Activated CD4-positive, CD25-positive, alpha-beta regulatory T cell treated with anti-CD3 and anti-CD28 coated beads, Interleukin-2, amount 50 U/mL, for 72 hours (primary cell): Measurements from ENCODE around the gene CBLB.

Experiments
- DNase-seq: peaks from one replicate; pipeline ENCODE4 v3.0.0; 2021

CBLB gene

DNA sequence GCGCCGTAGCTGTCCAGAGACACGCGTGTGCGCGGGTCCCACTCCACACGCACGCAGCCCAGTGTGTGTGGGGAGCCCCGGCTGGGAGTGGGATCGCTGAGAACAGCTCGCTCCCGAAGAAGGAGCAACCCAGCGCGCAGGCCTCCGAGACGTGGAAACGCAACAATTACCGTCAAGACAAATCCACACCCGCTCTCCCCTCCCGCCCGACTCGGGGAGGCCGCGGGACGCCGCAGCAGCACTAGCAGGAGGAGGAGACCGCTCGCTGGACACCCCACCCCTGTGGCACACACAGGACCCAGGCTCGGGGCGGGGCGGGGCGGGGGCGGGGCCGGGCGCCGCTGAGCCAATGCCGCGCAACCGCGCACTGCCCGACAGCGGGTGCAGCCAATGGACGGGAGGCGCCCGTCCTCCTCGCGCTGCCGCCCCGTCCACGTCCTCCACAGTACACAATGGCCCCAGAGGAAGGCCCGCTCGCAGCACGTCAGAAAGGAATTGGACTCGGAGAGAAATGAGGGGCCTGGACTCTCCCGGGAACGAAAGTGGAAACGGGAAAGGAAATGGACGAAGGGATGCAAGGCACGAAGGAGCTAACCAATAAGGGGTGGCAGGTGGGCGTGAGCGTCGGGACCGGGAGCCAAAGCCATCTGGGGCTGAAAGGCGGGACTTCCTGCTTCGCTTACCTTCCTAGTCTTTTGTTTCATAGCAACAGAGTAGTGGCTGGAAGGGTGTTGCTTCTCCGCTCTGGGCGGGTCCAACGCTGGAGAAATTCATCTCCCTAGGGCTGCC, at the start of gene CBLB:
TSS of gene CBLB (minus strand) at position 271 of the 789 bp plus-strand sequence. CDS start 1,435 bp downstream, outside the sequence.
- DNase-seq, result peak; percentile 84

DNA sequence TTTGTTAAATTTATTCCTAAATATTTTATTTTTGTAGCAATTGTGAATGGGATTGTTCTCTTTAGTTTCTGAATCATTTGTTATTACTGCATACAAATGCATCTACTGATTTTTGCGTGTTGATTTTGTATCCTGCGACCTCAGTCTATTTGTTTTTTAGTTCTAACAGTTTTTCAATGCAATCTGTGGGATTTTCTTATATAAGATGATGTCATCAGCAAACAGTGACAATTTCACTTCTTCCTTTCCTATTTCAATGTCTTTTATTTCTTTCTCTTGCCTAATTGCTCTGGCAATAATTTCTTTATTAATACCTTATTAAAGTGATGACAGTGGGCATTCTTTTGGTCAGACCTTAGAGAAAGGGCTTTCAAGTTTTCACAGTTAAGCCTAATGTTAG, 48.0 kb upstream of the CBLB start:
- no peak for DNase-seq

DNA sequence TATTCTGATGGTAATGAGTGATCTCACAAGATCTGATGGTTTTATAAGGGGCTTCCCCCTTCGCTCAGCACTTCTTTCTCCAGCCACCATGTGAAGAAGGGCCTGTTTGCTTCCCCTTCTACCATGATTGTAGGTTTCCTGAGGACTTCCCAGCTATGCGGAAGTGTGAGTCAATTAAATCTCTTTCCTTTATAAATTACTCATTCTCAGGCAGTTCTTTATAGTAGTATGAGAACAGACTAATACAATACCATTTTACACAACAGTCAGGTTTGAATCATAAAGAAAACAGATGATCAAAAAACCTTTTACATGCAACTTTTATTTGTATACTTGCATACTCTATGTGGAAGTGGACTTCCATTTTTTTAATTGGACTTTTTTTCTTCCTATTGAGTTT, 46.7 kb upstream of the CBLB start:
- DNase-seq, result no peak

DNA sequence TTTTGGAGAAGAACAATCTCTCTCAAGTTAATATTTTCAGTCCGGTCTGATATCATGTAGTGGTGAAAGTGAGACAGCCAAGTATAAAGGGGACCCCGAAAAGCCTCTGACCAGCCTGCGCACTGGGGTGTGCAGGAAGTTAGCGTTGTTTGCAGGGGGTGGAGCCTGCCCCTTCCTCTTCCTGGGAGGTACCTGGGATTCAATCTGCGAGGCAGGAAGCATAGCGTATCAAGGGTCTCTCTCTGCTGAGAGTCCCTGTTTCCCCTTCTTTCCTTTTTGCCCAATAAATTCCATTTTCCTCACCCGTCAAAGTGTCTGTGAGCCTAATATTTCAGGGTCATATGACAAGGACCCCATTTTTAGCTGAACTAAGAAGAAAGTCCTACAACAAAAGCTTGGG, 44.8 kb upstream of the CBLB start:
- DNase-seq, result no peak

DNA sequence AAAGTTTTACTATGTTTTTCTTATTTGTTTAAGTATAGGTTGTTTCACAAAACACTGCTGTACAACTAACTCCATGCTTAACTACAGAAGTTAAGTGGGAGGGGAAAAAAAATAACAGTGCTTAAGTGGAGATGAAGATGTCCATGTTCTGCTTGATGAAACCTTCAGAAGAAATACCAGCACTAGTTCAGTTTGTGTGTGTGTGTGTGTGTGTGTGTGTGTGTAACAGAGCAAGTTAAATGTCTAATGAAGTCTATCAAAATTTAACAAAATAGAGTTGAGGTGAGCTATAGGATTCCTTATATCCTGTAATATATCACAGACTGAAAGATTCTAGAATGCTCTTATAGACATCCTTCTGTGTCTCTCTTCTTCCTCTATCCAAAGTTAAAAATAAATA, 44.1 kb upstream of the CBLB start:
- no peak for DNase-seq

DNA sequence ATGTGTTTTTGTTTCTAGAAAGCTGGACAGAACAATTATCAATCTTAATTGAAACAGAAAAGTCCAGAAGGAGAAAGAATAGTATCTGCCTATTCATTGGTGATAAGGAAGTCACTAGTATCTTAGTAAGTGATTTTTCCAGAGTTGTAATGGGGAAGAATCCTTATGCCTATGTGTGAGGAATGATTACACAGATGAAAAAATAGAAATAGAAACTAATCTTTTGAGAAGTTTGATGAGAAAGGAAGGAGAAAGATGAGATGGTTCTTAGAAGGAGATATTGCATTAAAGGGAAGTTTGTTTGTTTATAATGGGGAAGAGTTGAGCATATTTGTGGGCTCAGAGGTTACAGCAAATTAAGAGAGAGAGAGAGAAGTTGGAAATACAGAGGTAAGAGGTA, 42.7 kb upstream of the CBLB start:
- no peak for DNase-seq

DNA sequence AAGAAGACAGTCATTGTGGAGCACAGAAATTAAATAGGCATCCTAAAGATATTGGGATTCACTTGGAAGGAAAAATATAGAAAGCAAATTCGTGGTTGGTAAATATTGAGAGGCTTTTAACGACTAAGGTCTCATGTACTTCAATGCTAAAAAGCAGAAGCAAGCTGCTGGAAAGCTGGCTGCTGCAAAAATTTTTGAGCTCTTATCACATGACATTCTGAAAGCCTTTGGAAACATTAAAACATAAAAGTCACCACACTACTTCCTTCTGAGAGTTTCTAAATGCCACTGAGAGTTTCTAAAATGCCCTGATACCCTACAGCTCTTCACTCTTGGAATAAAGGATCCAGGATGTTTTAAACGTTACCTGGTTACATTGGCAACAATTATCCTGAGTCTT, 39.0 kb upstream of the CBLB start:
- DNase-seq, result no peak

DNA sequence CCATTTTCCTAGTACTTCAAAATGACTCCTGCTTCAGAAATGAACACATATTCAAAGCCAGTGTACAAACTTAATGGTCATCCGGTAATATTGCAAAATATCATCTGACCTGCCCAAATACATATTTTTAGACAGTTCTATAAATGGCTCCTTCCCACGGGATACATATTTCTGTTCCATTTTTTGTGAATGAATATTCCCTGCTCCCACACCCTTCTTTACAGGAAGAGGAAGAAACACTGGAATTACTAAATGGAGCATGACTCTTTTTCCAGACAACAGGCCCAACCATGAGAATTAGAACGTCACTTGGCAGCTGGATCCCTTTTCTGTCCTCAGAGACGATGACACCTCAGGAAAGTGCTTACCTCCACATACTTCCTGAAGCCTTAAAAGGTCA, 38.0 kb upstream of the CBLB start:
- DNase-seq, result no peak

DNA sequence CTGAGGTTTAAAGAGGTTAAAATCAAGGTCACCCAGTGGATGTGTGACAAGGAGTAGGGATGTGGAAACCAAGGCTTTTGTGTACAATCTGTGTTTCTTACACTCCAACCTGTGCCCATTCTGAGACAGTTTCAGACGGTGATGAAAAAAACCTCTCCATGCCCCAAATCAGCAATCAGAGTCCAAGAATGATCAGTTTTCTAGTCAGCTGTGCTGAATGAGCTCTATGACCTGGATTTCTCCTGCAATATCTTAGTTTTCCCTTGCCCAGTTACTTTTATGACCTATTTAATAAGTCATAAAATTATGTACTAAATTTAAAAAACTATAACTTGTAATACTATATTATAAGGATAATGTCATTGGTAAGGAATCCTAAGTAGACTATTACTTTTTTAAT, 37.5 kb upstream of the CBLB start:
- DNase-seq, result no peak

DNA sequence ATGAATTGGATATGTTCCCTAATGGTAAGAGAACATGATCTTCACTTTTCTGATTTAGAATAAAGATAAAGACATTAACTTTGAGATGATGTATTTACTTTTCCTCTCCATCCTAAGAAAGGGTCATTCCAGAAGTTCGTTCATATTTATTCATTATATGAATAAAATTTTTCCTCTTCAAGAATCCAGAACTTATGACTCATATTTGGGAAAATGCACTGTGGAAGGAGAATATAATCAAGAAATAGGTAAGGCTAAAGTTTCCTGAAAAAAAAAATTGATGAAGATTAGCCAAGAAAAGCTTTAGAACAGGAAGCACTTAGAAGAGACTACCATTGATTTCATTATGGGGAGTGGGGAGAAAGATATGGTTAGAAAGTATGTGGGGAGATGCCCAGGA, 36.5 kb upstream of the CBLB start:
- no peak for DNase-seq

DNA sequence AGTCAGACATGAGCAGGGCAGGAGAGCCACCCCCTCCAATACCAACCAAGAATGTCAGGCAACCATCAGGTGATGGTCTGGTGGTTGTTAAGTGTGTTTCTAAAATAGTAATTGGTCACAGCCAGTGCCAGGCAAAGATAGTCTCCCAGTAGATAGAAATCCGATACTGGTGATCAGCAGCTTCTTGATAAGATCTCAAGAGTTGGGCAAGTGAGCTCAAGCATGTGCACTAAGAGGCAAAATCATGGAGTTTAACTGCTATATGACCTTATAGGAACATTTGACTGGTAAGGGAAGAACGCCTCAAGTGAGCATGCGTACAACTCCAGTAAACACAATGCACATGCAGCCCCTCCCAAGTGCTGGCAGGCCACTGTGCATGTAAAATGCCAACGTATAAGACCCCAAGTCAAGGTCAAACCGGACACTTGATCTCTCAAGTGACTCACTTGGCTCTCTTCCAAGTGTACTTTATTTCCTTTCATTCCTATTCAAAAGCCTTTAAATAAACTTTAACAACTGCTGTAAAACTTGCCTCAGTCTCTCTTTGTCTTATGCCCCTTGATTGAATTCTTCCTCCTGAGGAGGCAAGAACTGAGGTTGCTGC, 36.0 kb upstream of the CBLB start:
- DNase-seq, result no peak

DNA sequence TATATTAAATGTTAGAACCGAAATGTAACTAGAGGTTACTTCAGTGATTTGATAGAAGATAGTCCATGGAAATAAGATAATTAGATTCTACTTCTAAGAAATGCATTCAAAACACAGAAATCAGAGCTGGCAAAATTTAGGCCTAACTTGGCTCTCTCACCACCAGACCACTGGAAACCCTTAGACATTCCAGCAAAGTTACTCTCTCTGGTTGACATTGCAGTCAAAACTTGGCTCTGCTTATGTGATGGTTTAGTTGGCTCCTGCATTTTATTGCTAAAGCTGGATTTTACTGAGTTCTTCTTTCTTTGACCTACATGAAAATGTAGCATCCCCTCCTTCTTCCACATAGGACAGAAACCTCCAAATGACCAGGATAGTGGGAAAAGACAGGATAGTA, 35.4 kb upstream of the CBLB start:
- no peak for DNase-seq

DNA sequence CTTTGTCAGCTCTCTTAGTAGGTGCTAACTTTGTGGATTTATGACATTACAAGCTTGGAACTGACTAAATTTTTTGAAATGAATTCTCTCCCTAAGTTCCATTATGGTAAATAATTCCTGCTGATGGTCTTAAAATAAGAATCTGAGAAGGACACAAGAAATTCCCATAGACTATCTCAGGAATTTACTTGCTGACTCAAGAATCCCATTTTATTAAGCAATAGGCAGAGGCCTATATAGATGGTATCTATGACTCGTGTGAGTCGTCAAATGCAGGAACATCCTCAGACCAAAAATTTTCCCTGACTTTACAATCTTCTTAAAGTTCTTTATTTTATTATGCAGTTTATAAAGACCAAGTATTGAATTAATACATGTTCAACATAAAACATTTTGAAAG, 30.7 kb upstream of the CBLB start:
- no peak for DNase-seq

DNA sequence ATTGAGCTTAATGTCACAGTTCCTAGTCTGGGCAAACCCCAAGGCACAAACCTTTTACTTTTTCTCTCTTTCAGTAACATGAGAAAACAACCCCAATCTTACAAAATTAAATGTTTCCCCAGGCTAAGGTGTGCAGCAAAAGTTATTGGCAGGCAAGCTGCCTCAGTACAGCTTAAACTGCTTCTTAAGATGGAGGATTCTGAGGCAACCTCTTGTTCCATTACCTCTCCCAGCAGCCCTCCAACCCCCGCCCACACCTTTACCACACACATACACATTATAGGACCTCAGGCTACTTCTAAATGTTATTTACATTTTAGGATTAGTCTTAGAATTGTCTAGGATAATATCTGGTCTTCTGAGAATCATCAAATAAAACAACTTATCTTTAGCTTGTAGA, 22.3 kb upstream of the CBLB start:
- DNase-seq, result no peak

DNA sequence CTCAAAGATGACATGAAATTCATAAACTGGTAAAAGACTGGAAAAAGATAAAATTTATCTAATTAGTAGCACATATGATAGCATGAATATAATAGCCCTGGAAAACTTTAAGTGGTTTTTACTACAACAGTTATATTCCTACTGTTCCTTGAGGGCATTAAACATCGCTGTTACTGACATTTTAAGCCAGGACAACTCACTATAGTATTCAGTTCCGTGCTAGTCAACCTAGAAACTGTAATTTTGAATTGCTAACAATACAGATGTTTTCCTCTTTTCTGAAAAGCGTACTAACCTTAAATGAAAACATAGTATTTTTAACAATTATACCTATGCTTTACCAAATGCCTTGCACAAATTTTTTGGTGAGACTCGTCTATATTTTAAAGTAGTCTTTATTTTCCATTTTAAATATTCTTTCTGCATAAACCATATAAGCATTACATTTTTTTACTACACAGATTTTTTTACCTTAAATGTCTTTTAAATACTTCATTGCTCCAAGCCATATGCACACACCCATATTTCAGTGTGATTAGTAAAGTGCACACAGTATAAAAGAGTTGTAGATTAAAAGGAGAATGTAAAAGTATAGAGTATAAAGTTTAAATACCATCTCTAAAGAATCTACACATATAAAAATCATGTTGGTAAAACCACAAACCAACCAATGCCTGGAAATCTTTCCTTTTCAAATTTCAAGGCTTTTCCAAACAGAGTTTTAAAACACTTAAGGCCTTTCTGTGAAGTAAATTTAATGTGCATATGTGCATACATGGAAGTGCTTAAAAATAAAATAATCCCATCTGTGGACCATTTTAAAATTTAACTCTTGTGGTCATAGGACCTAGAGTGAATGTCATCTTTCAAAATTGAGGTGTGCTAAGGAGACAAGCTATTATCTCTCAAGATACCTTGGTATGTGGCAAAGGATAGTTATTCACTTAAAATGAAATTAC, 20.1 kb upstream of the CBLB start:
- no peak for DNase-seq

DNA sequence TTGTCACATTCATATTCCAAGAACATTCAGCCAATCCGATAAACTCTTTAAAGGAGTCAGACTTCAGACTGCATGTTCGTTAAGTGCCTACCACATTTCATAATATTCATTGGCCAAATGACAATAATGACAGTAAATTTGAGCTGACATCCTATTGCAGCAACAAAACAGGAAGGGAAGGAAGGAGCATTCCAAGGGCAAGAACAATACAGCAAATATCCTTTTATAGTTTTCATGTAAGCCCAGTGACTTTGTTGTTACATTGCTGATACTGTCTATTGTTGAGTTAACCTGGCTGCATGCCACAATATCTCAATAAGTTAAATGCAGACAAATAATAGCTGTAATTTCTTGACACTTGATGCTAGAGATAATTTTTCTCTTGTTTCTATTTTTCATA, 16.4 kb upstream of the CBLB start:
- DNase-seq, result no peak

DNA sequence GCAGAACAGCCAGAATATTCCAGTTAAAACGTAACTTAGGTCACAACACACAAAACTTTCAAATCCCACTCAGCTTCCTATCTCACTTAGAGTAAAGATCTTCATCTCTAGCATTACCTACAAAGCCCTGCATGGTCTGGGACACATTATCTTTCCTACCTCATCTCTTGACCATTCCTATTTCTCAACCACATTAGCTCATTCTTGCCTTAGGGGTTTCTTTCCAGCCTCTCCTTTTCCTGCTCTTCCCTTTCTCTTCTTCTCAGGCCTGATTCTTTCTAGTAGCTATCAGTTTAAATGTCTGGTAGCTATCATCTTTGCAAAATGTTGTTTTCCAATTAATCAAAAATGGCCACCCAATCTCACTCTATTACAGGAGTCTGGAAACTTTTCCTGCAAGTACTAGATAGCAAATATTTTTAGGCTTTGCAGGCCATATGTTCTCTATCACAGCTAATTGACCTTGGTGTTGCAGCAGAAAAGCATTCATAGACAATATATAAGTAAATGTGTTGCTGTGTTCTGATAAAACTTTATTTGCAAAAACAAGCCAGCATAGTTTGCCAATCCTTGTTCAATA, 15.1 kb upstream of the CBLB start:
- no peak for DNase-seq

DNA sequence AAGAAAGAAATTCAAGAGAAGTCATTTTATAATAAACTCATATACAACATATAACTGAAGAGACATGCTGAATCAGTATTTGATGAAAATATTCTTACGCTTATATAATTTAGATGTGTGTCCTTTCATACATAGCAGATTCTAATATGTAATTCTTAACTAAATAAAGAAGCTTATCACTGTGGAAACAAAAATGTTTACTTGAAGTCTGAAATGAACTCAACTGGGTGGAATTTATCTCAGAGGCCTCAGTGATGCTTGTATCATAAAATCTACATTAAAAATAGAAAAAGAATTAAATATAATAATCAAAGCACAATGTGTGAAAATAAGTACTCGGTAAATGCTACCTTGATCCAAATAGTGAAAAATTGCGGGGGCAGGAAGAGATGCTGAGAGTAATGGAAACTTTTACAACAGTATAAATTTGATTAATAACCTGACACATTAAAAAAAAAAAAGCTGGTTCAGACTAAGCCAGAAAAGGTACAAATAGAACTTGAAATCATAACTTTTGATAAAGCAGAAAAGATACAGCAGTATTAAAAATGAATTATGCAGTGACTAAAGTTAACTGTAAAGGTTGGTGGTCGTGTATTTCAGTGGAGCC, 12.0 kb upstream of the CBLB start:
- no peak for DNase-seq

DNA sequence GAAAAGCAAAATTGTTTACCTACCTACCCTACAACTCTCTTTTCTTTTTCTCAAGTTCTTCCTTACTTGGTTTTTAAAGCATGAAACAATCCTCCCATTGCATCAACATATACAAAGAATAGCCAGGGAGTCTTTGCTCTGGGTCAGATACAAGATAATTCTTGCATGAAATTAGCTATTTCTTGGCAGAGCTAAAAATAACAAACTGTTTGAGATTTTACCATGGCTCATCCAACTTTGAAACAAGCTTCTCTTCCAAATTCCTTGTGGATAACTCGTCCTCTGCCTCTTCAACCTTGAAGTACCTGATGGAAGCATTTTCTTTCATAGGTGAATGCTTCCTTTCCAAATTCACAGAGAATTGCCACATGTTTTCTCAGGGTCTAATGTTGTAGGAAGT, 9.2 kb upstream of the CBLB start:
- DNase-seq, result no peak

DNA sequence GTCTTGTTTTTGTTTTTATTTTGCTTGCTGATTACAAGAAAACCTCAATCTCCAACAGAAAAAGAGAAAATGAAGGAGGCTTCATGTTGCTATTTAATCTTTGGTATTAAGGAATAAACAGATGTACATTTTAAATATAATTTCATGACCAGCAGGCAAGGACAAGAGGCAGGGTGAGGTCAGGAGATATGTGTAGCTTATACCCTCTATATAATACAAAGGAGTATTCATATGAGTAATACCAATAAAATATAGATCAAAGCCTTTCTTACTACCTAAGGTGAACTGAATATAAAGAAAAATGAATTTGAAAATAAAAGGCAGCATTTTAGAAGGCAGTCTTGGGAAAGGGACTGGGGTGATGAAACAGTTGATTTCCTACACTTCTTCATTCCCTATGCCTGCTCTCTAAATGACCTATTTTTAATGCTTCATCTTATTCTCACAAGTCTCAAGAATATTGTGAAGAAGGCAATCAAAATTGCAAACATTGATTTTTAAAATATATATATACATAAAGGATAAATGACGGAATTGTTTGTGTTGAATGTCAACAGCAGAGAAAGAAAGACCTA, 8.6 kb upstream of the CBLB start:
- DNase-seq, result no peak

DNA sequence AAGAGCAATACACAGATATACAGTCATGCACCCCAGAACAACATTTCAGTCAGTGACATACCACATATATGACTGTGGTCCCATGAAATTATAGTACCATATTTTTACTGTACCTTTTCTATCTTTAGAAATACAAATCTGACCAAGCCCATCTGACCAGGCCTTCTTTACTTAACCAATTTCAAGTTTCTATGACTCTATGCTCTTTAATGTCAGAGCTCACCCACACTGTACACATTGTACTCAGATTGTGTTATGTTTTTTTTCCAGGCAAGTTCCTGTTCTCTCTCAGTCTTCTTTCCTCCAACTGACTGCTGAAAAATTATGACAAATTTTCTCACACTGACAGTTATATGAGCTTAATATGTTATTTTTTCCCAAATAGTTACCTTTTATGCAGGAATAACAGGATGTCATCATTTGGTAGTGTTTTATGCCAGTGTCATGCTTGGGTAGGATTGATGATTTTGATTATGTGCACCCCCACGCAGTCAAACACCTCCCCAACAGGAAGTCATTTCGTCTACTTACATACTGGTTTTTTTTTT, 8.0 kb upstream of the CBLB start:
- DNase-seq, result no peak
